Measurements from ENCODE around the gene FILIP1L.

The FILIP1L gene

GRCh38 chr3:100073714-100074307 lies 40.5 kb downstream of the FILIP1L start:
- H3K27ac ChIP-seq, result no peak overlapping the region
- no peak for TF ChIP-seq ZFX (IDR thresholded peaks at IDR 0.05)
- TF ChIP-seq CTCF (conservative IDR thresholded peaks at IDR 0.05), result no peak

GRCh38 chr3:100073049-100073713 lies 41.1 kb downstream of the FILIP1L start:
- TF ChIP-seq ZFX (IDR thresholded peaks at IDR 0.05) (no peak), CTCF (conservative IDR thresholded peaks at IDR 0.05) (no peak)
- no peak overlapping the region for H3K27ac ChIP-seq

- H3K27ac ChIP-seq, result no peak overlapping the region
- TF ChIP-seq ZFX (IDR thresholded peaks at IDR 0.05), result no peak
- TF ChIP-seq CTCF (conservative IDR thresholded peaks at IDR 0.05), result no peak
These were observed 41.8 kb downstream of the FILIP1L start for GRCh38 chr3:100072326-100073048.

- no peak overlapping the region for H3K27ac ChIP-seq
- no peak for TF ChIP-seq ZFX (IDR thresholded peaks at IDR 0.05)
- TF ChIP-seq CTCF (conservative IDR thresholded peaks at IDR 0.05), result no peak
These were observed 44.8 kb downstream of the FILIP1L start for GRCh38 chr3:100069472-100069871.

- TF ChIP-seq ZFX (IDR thresholded peaks at IDR 0.05) (no peak), CTCF (conservative IDR thresholded peaks at IDR 0.05) (peak; percentile 86)
- H3K27ac ChIP-seq, result no peak overlapping the region
These were observed 45.5 kb downstream of the FILIP1L start for GRCh38 chr3:100068826-100069225.

- no peak overlapping the region for H3K27ac ChIP-seq
- TF ChIP-seq CTCF (conservative IDR thresholded peaks at IDR 0.05) (no peak), ZFX (IDR thresholded peaks at IDR 0.05) (no peak)
These were observed 46.7 kb downstream of the FILIP1L start for GRCh38 chr3:100067589-100067988.

GRCh38 chr3:100063929-100064461 lies 50.3 kb downstream of the FILIP1L start:
- no peak overlapping the region for H3K27ac ChIP-seq
- TF ChIP-seq CTCF (conservative IDR thresholded peaks at IDR 0.05), result no peak
- no peak for TF ChIP-seq ZFX (IDR thresholded peaks at IDR 0.05)
